DMS79 treated with DMSO at 0.1 percent for 48 hours (cell line): Measurements from ENCODE around the gene KIF26B.

Experiments
- DNase-seq: peaks from one replicate; lab custom pipeline; 2025; lab: John Stamatoyannopoulos, UW

The KIF26B gene

GRCh38 chr1:245512181-245512888, 357.6 kb downstream of the KIF26B start:
- DNase-seq: peak; percentile 49

GRCh38 chr1:245512980-245513578, 358.3 kb downstream of the KIF26B start:
- no peak for DNase-seq

- no peak for DNase-seq
Observed at GRCh38 chr1:245516284-245516759, 361.5 kb downstream of the KIF26B start.

GRCh38 chr1:245520611-245521010, 365.8 kb downstream of the KIF26B start:
- DNase-seq: no peak

GRCh38 chr1:245526141-245526540, 371.4 kb downstream of the KIF26B start:
- DNase-seq: no peak

GRCh38 chr1:245528258-245528635, 373.5 kb downstream of the KIF26B start:
- DNase-seq: no peak

- no peak for DNase-seq
Observed at GRCh38 chr1:245530937-245531336, 376.2 kb downstream of the KIF26B start.

- no peak for DNase-seq
Observed at GRCh38 chr1:245537992-245538391, 383.2 kb downstream of the KIF26B start.

- DNase-seq: no peak
Observed at GRCh38 chr1:245538671-245539070, 383.9 kb downstream of the KIF26B start.

GRCh38 chr1:245541369-245541768, 386.6 kb downstream of the KIF26B start:
- DNase-seq: no peak

- no peak for DNase-seq
Observed at GRCh38 chr1:245542365-245542764, 387.6 kb downstream of the KIF26B start.

- DNase-seq: no peak
Observed at GRCh38 chr1:245544236-245544635, 389.5 kb downstream of the KIF26B start.

GRCh38 chr1:245546875-245547274, 392.1 kb downstream of the KIF26B start:
- no peak for DNase-seq

GRCh38 chr1:245549996-245550719, 395.4 kb downstream of the KIF26B start:
- DNase-seq: no peak

GRCh38 chr1:245550720-245551043, 395.9 kb downstream of the KIF26B start:
- DNase-seq: no peak

GRCh38 chr1:245551536-245551935, 396.8 kb downstream of the KIF26B start:
- no peak for DNase-seq

- no peak for DNase-seq
Observed at GRCh38 chr1:245552331-245552730, 397.5 kb downstream of the KIF26B start.

GRCh38 chr1:245556057-245556456, 401.3 kb downstream of the KIF26B start:
- DNase-seq: no peak

GRCh38 chr1:245558069-245558468, 403.3 kb downstream of the KIF26B start:
- DNase-seq: no peak

- no peak for DNase-seq
Observed at GRCh38 chr1:245560316-245560859, 405.6 kb downstream of the KIF26B start.

GRCh38 chr1:245561665-245562234, 407.0 kb downstream of the KIF26B start:
- DNase-seq: no peak

- no peak for DNase-seq
Observed at GRCh38 chr1:245566134-245566533, 411.3 kb downstream of the KIF26B start.

- DNase-seq: no peak
Observed at GRCh38 chr1:245566952-245567351, 412.2 kb downstream of the KIF26B start.
